K562 (cell line): Measurements from ENCODE around the gene DVL2. TPM values are rescaled to one million over a fixed set of nuclear protein-coding genes. Genes with fewer than 3 reads are reported as not detected.

ENCODE experiments used
- ATAC-seq: fragments of 200-7000 bp; cut with Tn5 transposase; 3 replicates; pipeline ENCODE4 v1.9.1; 2020; ENCODE audit warnings: moderate library complexity
- BruUV-seq: library from RNA; stranded (reverse); fragments of 400-500 nt; replicated peaks from 2 replicates; lab custom pipeline; 2021; lab: Mats Ljungman, UMichigan
- CTCF ChIA-PET: fragments of 300-600 bp; formaldehyde crosslinking; extraction: SDS; loops from one replicate; lab custom pipeline; 2021; ENCODE audit warnings: low intra/inter-chr PET ratio; lab: Yijun Ruan, JAX
- POLR2A ChIA-PET: fragments of 300-600, 350-650 bp; sonication (Branson Sonifier 250); formaldehyde crosslinking; extraction: SDS; loops from one replicate; lab custom pipeline; 2021; ENCODE audit warnings: antibody characterized with exemption, inconsistent platforms; lab: Yijun Ruan, JAX
- DNase-seq, 4 experiments: peaks; one replicate each; pipeline versions ENCODE4 v3.0.0 to v3.0.0-alpha.2; 2011 to 2018; ENCODE audit warnings: low spot score in 3 of 4, mixed read lengths in 3 of 4; ENCODE audit errors: extremely low read depth in 1 of 4
- FAIRE-seq: peaks from 2 replicates; lab custom pipeline; 2011; peaks lifted over from hg19 to GRCh38; lab: Jason Lieb, UNC
- H2AFZ ChIP-seq: 2 replicates; pipeline ENCODE4 v1.6.0; 2011; ENCODE audit warnings: low read depth, low read length, control low read depth, inconsistent platforms
- H3K27ac ChIP-seq: fragments of 200-600 bp; 3 replicates; pipeline ENCODE4 v1.8.0; 2011; ENCODE audit warnings: low read depth, mild to moderate bottlenecking, control low read depth, inconsistent platforms, low read length, moderate library complexity, mixed read lengths; ENCODE audit errors: extremely low read depth
- H3K27me3 ChIP-seq, 2 experiments: fragments of 300-600 bp in 1 of 2; 2 replicates in 1 of 2; 3 replicates in 1 of 2; pipeline versions ENCODE4 v1.6.0 to v1.8.0; 2011; ENCODE audit warnings: inconsistent platforms in 2 of 2, low read length in 2 of 2, mild to moderate bottlenecking in 1 of 2, mixed read lengths in 1 of 2, moderate library complexity in 1 of 2; ENCODE audit not compliant: control insufficient read depth in 2 of 2, insufficient read depth in 2 of 2
- H3K36me3 ChIP-seq: fragments of 300-600 bp; 3 replicates; pipeline ENCODE4 v1.8.0; 2011; ENCODE audit warnings: mild to moderate bottlenecking, low read length, inconsistent platforms; ENCODE audit not compliant: control insufficient read depth, insufficient read depth
- H3K4me1 ChIP-seq, 2 experiments: fragments of 200-600 bp in 1 of 2; replicated peaks in 1 of 2; 2 replicates in 1 of 2; 3 replicates in 1 of 2; pipeline versions ENCODE4 v1.5.1 to v1.8.0; 2011; ENCODE audit warnings: inconsistent platforms in 2 of 2, low read length in 2 of 2, mild to moderate bottlenecking in 1 of 2, mixed read lengths in 1 of 2, moderate library complexity in 1 of 2; ENCODE audit not compliant: control insufficient read depth in 2 of 2, insufficient read depth in 2 of 2
- H3K4me2 ChIP-seq: 2 replicates; pipeline ENCODE4 v1.6.1; 2011; ENCODE audit warnings: low read length, control low read depth, inconsistent platforms, mixed read lengths; ENCODE audit not compliant: insufficient read depth
- H3K4me3 ChIP-seq: fragments of 200-600 bp; sonication (generic), shearing (Covaris generic); 2 replicates; pipeline ENCODE4 v1.5.1; 2016; ENCODE audit warnings: control low read depth, inconsistent platforms
- H3K79me2 ChIP-seq: fragments of 200-600 bp; 3 replicates; pipeline ENCODE4 v1.8.0; 2011; ENCODE audit warnings: low read length, inconsistent platforms; ENCODE audit not compliant: control insufficient read depth, insufficient read depth
- H3K9ac ChIP-seq, 2 experiments: 2 replicates each; pipeline versions ENCODE4 v1.6.0 to v1.6.1; 2011; ENCODE audit warnings: low read depth in 2 of 2, low read length in 2 of 2, control low read depth in 1 of 2, inconsistent platforms in 1 of 2, mild to moderate bottlenecking in 1 of 2, mixed read lengths in 1 of 2; ENCODE audit not compliant: insufficient read depth in 1 of 2
- H3K9me1 ChIP-seq: one replicate; pipeline ENCODE4 v1.6.0; 2011; ENCODE audit warnings: inconsistent platforms, mild to moderate bottlenecking, low read length, moderate library complexity; ENCODE audit not compliant: control insufficient read depth, insufficient read depth
- H3K9me3 ChIP-seq: replicated peaks from 2 replicates; pipeline ENCODE4 v1.5.1; 2011; ENCODE audit warnings: low read depth, low read length, inconsistent platforms; ENCODE audit not compliant: control insufficient read depth, insufficient read depth
- H4K20me1 ChIP-seq: replicated peaks from 2 replicates; pipeline ENCODE4 v1.6.1; 2011; ENCODE audit warnings: low read length, inconsistent platforms, mixed read lengths; ENCODE audit not compliant: control insufficient read depth, insufficient read depth
- CEBPG ChIP-seq, 3 experiments: fragments of 200-800 bp in 1 of 3; sonication (Bioruptor generic) in 1 of 3; sonication (generic) in 1 of 3; formaldehyde crosslinking in 1 of 3; IDR thresholded peaks in 2 of 3; conservative IDR thresholded peaks in 1 of 3; 2 replicates each; pipeline versions ENCODE4 v1.6.1 to v1.8.0; 2016 to 2022; ENCODE audit warnings: missing compliant biosample characterization in 2 of 3, missing genetic modification characterization in 2 of 3, mild to moderate bottlenecking in 1 of 3, missing genetic modification reagents in 1 of 3
- ESRRA ChIP-seq: fragments of 450-650 bp; IDR thresholded peaks from 2 replicates; pipeline ENCODE4 v1.6.1; 2014; ENCODE audit warnings: low read depth, mild to moderate bottlenecking, moderate library complexity, borderline replicate concordance
- HNRNPLL ChIP-seq: fragments of 200-400 bp; formaldehyde crosslinking; IDR thresholded peaks from 2 replicates; pipeline ENCODE4 v1.6.1; 2017; ENCODE audit warnings: low read length, low read depth, mild to moderate bottlenecking; ENCODE audit not compliant: poor library complexity, severe bottlenecking
- IRF1 ChIP-seq: sonication (generic); formaldehyde crosslinking; IDR thresholded peaks from 2 replicates; pipeline ENCODE4 v1.8.0; 2022; ENCODE audit warnings: missing genetic modification reagents, mild to moderate bottlenecking, borderline replicate concordance
- MYBL2 ChIP-seq, 2 experiments: fragments of 450-650 bp in 1 of 2; sonication (generic) in 1 of 2; formaldehyde crosslinking in 1 of 2; IDR thresholded peaks; 2 replicates each; pipeline versions ENCODE4 v1.6.1 to v1.8.1; 2017 to 2022; ENCODE audit warnings: borderline replicate concordance in 1 of 2, inconsistent platforms in 1 of 2, low read depth in 1 of 2, mild to moderate bottlenecking in 1 of 2, missing genetic modification reagents in 1 of 2, moderate library complexity in 1 of 2
- NFXL1 ChIP-seq: fragments of 450-650 bp; formaldehyde crosslinking; IDR thresholded peaks from 2 replicates; pipeline ENCODE4 v1.4.0; 2021; ENCODE audit warnings: mild to moderate bottlenecking
- PTTG1 ChIP-seq: fragments of 450-650 bp; IDR thresholded peaks from 2 replicates; pipeline ENCODE4 v1.6.1; 2016; ENCODE audit warnings: low read depth, mild to moderate bottlenecking, missing genetic modification characterization, missing compliant biosample characterization
- XRCC3 ChIP-seq: fragments of 450-650 bp; IDR thresholded peaks from 2 replicates; pipeline ENCODE4 v1.6.1; 2017; ENCODE audit warnings: mild to moderate bottlenecking, moderate library complexity
- ZBTB1 ChIP-seq: sonication (generic); formaldehyde crosslinking; IDR thresholded peaks from 2 replicates; pipeline ENCODE4 v1.8.1; 2023; ENCODE audit warnings: missing genetic modification reagents, low read depth, mild to moderate bottlenecking, borderline replicate concordance
- ZBTB5 ChIP-seq: fragments of 450-650 bp; IDR thresholded peaks from 2 replicates; pipeline ENCODE4 v1.6.1; 2017; ENCODE audit warnings: antibody characterized with exemption
- ZNF282 ChIP-seq: sonication (generic); formaldehyde crosslinking; IDR thresholded peaks from 2 replicates; pipeline ENCODE4 v1.8.1; 2023; ENCODE audit warnings: missing genetic modification reagents
- WGBS: fragments of 100-300 bp; shearing (Covaris generic); methylation state at CpG from one replicate; pipeline ENCODE4 v1.1.6; 2016; ENCODE audit warnings: low coverage, mixed read lengths; ENCODE audit not compliant: insufficient coverage; ENCODE audit errors: missing lambda C conversion rate; 5-methylcytosine and 5-hydroxymethylcytosine counted together
- in situ Hi-C: fragments of 300-500 bp; cut with MboI; formaldehyde crosslinking; loops from 4 replicates; pipeline ENCODE4 v1.15.0; 2018; ENCODE audit warnings: inconsistent platforms, mixed read lengths
- intact Hi-C: fragments of 100-400 bp; cut with micrococcal nuclease; formaldehyde crosslinking; loops from 2 replicates; pipeline ENCODE4 v1.14.2; 2022
- polyA plus RNA-seq, 8 experiments: library from polyadenylated mRNA; depleted of rRNA in 4 of 8; stranded (reverse) in 5 of 8; unstranded in 3 of 8; fragments of >200 nt; fragmentation: Nextera tagmentation in 2 of 8; fragmentation: Illumina TruSeq in 1 of 8; extraction: Ambion mirVana in 2 of 8; extraction: Trizol in 1 of 8; gene quantifications; 2 replicates each; pipeline versions ENCODE4 v1.2.1 to v1.2.3, GENCODE V29; 2011 to 2014; ENCODE audit warnings: inconsistent platforms in 1 of 8, missing spikeins in 1 of 8
- total RNA-seq, 7 experiments: library from RNA; depleted of rRNA in 6 of 7; stranded (reverse); fragments of >200 nt in 6 of 7; fragmentation: Illumina TruSeq in 2 of 7; extraction: Trizol in 2 of 7; gene quantifications; 2 replicates each; pipeline versions ENCODE4 v1.2.1 to v1.2.3, GENCODE V29; 2011 to 2021; ENCODE audit warnings: low replicate concordance in 1 of 7

The DVL2 gene
- total and polyA plus RNA-seq, 9 of the 15 experiments (the other 6 are each of a cell fraction or from before 2014, with no cell fraction given), result 1.3 to 49.5 (median 24.3) TPM

GRCh38 chr17:7220593-7221277 is 13.6 kb downstream of the DVL2 start (continued):
- no peak for TF ChIP-seq ZBTB5

GRCh38 chr17:7219812-7220592 is 14.3 kb downstream of the DVL2 start, which contains the start of the genes ACADVL and DLG4:
ACADVL (plus strand) TSS chr17:7219938; CDS start chr17:7219985, 47 bp downstream.
DLG4 (minus strand) TSS chr17:7219836.
- Histone ChIP-seq H3K9ac (peak within 1 kb of the TSS; percentile 90 to 99), H3K27me3 (no peaks in the 10 kb centered on the region), H3K4me2 (peak within 1 kb of the TSS; percentile 93), H3K27ac (peak within 1 kb of the TSS; percentile 90), H3K4me1 (peaks cover 40 to 55% of the 10 kb centered on the region in 2 experiments), H3K79me2 (peaks cover 42% of the 10 kb centered on the region), H2AFZ (peak within 1 kb of the TSS; percentile 94), H3K9me3 (no peaks in the 10 kb centered on the region), H3K36me3 (peaks cover 45% of the 10 kb centered on the region; the same call in 2 of the 3 replicates), H3K9me1 (peaks cover 6% of the 10 kb centered on the region), H3K4me3 (peak within 1 kb of the TSS; percentile 87), H4K20me1 (peaks cover 6% of the 10 kb centered on the region)
- in situ Hi-C loops (no loop called here), intact Hi-C loops (no loop called here)
- CTCF ChIA-PET, result no interaction called here
- TSS peak; percentile 57 for BruUV-seq
- POLR2A ChIA-PET, result interaction anchor here (0.5 to 7.7 kb wide), 8 partner anchors 10 to 182 kb away, joined by 3 to 73 read pairs (median 3); partner anchors contain the start of genes DVL2, GABARAP and PHF23
- WGBS, result 2% methylated on average over 28 of the region's 63 CpGs
- DNase-seq (peak; percentile 75 to 89 (median 80)), ATAC-seq (peak; percentile 88), FAIRE-seq (peak; percentile 44)
- TF ChIP-seq ESRRA (no peak), ZNF282 (CRISPR knock-in tag) (no peak), ZBTB1 (CRISPR knock-in tag) (0 out of 2 replicates have a peak, but pooled peaks have one; percentile 8), CEBPG (CRISPR knock-in tag; IDR thresholded peaks at IDR 0.05) (no peak), CEBPG (tag; conservative IDR thresholded peaks at IDR 0.05 in 1 of 2, IDR thresholded peaks at IDR 0.05 in 1 of 2) (no peak), PTTG1 (no peak), MYBL2 (IDR thresholded peaks at IDR 0.05; ENCODE audit: low read depth) (no peak), MYBL2 (CRISPR knock-in tag; IDR thresholded peaks at IDR 0.05; ENCODE audit: borderline replicate concordance) (no peak), HNRNPLL (no peak), IRF1 (CRISPR knock-in tag) (no peak), ZBTB5 (no peak), NFXL1 (peak; percentile 63; the same call in 1 of the 2 replicates), XRCC3 (no peak)
